ENCODE results near the gene ENO1.
"Not testable (repeated sequence)": the region's sequence is repeated elsewhere in the genome, so short reads cannot be mapped to it uniquely, and the experiment has no call there.

ENO1 gene

DNA sequence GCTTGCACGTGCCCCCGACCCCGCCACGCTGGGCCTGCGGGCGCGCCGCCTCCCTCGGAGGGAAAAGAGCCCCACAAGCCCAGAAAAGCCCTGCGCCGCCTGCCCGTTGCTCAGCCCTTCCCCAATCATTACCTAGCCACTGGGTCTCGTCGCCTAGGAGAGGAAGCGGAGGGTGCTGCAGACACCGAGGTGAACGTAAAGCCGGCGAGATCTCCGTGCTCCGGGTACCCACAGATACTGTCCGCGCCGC, at the start of gene ENO1:
Gene ENO1, minus strand, starts transcription at position 239 of the 250 bp plus-strand sequence. CDS start 3,778 bp downstream, outside the sequence.
- DNase-seq = no peak

DNA sequence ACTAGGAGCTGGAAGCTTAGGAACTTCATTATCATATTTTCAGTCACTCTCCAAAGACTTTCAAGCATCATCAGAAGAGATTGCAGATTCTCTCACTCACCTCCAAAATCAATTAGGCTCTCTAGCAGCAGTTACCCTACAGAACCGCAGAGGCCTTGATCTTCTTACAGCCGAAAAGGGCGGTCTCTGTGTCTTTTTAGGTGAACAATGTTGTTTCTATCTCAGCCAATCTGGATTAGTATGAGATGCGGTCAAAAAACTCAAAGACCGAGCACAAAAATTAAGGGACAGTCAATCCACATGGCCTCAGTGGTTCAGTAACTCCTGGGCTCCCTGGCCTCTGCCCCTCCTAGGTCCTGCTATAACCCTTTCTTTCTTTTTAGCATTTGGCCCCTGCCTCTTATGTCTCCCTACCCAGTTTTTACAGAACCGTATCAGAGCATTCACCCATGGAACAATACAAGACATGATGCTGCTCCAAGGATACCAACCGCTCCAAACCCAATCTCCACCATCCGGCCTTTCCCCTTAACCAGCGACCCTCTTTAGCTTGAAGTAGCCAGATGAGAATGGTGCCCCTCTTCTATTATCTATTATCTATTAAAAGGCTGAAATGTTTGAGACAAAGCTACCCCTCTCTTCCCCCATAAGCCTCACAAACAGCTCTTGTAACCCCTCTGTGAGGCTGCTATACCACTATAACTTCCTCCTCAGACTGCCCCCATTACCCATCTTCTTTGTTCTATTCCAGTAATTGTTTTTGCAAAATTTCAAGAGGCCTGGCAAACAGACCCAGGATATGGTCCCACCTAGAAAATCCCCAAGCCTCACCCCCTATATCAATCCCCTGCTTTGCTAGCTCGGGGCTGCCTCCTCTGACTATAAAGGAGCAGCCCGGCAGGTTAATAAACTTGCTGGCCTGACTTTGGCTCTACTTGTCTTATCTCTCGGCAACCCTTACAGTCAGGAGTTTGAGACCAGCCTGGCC, 48.5 kb upstream of the ENO1 start:
- no peak for DNase-seq

DNA sequence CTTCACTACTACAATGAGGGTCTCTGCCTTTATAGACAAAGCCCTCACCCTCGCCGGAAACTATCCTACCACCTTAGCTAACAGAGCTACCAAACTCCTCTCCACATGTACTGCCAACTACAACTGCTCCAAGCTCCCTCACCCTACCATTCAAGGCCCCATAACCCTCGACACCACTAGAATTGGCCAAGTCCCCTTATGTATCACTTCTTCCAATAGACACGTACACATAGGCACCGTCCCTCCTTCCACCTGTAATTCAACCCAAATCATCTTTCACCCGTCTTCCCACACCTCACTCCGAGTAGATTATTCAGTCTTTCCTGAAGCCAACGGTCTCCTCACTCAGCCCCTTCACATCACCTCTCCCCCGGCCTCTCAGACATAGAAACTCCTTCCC, 47.5 kb upstream of the ENO1 start:
- DNase-seq = no peak

DNA sequence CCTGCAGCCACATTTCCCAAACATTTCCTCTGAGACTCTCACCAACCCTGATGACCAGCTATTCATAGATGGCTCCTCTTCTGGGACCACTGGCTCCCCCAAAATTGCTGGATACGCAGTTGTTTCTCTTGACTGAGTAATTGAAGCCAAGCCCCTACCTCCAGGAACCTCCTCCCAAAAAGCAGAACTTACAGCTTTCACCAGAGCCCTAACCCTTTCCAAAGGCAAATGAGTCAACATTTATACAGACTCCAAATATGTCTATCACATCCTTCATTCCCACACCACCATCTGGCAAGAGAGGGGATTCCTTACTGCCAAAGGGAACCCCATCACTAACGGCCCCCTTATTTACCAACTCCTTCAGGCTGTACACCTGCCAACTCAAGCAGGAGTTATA, 46.9 kb upstream of the ENO1 start:
- no peak for DNase-seq

DNA sequence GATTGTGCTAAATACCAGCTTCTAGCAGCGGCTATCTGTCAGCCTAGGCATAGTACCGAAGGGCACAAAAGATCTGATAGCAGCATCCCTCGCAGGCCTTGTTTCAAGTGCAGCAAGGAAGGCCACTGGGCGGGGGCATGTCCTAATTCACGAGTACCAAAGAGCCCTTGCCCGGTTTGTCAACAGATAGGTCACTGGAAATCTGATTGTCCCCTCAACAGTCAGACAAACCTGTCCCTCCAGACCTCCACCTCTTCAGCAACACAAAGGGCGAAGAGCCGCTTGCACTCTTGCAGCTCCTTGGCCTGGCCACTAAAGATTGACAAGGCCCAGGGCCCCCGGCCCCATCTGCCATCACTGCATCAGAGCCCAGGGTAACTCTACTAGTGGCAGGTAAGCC, 44.5 kb upstream of the ENO1 start:
- DNase-seq = no peak

DNA sequence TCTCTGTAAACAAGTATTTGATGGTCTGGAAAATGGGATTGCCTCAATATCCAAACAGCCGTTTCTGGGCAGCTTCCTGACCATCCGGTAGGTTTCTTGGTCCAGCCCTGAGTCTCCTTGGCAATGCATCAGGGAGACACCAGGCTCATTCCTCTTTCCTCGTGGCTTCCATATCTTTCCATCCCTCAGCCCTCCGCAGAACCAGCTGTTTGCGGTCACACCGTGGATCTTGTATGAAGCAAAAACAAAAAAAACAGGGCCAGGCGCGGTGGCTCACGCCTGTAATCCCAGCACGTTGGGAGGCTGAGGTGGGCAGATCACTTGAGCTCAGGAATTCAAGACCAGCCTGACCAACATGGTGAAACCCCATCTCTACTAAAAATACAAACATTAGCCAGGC, 39.0 kb upstream of the ENO1 start:
- not testable (repeated sequence) for DNase-seq

DNA sequence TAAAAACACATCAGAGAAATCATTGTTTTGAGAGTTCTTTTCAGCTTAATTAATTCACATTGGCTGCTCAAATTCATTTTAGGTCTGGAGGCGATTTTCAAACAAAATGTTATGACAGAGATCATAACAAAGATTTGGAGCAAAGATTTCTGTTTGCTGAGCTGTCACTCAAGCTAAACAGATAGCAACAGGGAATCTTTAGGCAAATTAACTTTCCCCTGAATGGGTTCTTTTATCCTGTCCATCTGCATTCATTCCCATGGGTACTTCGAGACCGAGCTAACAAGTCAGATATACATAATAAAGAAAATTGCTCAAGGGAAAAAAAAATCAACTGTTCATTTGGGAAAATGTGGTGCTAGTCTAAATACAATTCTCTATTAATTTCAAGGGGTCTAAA, 37.0 kb upstream of the ENO1 start:
- no peak for DNase-seq

DNA sequence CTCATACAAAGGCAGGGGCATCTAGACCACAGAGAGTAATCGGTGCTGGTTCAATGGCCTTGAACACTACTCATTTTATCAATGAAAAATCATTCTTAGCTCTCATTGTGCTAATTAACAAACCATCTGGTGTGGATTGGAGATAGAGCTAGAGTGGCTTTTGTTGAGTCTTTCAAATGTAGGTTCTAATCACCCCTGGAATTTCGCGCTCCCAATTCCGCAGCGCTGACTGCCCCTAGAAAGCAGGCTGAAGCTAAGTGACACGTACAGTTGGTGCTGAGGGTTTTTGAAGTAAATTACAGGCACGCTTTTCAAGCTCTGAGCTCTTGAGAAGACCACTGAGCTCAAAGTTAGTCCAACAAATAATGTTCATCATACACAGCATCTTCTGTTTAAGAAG, 36.0 kb upstream of the ENO1 start:
- no peak for DNase-seq

DNA sequence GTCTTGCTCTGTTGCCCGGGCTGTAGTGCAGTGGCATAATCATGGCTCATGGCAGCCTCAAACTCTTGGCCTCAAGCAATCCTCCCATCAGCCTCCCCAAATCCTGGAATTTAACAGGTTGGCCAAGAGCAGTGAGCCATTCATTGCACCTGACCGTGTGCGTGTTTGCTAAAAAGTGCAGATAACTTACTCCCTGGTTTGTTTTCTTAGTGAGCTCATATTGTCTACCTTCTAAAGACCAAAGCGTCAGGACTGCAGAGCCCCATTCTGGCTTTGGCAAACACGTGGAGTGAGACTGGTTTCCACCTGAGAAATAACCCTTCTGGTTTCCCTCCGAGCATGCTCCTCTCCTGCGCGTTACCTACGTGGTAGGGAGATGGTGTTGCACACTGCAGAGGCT, 35.0 kb upstream of the ENO1 start:
- no peak for DNase-seq

DNA sequence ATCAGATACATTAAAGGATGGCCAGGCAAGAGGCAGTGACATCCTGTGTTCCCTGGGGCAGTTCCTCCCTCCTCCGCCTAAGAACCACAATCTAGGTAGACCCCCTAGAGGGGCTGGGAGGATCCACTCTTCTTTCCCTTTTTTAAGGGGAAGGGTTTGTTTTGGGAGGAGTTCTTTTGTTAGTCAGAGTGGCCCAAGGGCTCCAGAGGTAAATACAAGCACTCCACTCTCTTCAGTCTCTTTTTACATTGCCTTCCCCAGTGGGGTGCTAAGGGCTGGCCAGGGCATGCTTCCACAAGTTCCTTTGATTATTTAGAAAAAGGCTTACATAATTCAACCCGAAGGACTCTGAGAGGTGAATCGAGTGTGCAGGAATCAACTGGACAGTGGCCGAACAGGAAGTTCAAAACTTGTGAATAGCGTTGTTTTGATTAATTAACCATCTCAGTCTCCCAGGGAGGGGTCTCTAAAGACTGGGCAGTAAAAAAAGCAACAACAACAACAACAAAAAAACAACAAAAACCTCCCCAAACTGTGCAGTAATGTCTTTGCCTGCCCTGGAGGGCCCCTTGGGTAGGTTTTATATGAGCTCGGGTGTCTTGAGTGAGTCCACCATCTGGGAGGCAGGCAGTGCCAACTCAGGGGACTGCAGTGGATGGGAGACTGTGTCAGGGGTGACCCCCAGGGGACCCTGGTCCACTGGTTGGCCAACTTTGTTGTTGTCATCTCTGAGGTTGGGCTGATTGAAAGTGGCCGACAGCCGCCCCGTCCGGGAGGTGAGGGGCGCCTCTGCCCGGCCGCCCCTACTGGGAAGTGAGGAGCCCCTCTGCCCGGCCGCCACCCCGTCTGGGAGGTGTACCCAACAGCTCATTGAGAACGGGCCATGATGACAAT, 33.2 kb upstream of the ENO1 start:
- no peak for DNase-seq

DNA sequence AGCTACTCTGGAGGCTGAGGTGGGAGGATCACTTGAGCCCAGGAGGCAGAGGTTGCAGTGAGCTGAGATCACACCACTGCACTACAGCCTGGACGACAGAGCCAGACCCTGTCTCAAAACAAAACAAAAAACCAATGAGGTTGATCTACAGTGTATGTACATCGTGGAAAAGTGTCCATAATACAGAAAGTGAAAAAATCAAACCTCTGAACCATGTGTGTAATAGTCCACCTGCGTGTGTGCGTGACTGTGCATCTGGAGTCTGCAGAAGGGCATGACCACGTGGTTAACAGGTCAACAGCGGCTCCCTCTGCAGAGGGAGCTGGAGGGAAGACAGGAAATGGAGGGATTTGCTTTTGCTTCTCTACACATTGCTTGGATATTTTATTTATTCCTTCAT, 32.4 kb upstream of the ENO1 start:
- no peak for DNase-seq

DNA sequence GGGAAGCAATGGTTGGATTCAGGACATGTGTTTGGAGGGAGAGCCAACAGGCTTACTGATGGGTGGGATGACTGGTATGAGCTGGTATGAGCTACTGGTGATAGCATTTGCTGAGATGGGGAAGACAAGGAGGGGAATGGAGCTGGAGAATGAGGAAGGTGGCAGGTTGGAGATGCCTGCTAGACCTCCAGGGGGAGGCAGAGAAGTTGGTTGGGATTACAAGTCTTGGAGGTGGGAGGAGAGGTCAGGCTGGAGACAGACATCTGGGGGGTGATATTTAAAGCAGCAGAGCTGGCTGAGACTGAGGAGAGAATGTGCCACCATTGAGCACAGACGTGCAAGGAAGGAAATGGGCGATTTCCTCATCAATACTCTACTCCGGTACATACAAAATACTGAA, 31.8 kb upstream of the ENO1 start:
- no peak for DNase-seq

DNA sequence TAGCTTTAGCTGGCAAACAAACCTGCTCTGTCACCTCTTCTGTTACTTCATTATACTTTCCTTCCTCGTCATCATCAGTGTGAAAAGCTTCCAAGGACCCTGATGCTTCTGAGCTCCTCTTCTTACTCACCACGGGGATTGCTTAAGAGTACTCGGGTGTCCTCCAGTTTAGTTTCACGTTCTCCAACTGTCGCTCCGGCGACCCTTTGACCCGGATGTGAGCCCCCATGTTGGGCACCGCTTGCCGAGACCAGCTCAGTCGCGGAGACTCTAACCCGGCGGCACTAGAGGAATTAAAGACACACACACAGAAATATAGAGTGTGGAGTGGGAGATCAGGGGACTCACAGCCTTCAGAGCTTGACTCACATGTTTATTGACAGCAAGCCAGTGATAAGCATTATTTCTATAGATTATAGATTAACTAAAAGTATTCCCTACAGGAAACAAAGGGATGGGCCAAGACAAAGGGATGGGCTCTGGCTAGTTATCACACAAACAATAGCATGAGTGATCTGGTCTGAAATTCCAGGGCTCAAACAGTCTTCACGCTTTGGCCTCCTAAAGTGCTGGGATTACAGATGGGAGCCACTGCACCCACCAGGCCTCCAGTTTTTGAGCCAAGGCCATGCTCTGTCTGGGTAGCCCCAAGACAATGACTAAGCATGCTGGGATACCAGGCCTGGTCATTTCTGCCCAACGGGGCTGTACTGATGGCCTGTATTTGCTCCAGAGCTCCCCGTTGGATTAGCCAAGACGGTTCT, 30.1 kb upstream of the ENO1 start:
- DNase-seq = no peak

DNA sequence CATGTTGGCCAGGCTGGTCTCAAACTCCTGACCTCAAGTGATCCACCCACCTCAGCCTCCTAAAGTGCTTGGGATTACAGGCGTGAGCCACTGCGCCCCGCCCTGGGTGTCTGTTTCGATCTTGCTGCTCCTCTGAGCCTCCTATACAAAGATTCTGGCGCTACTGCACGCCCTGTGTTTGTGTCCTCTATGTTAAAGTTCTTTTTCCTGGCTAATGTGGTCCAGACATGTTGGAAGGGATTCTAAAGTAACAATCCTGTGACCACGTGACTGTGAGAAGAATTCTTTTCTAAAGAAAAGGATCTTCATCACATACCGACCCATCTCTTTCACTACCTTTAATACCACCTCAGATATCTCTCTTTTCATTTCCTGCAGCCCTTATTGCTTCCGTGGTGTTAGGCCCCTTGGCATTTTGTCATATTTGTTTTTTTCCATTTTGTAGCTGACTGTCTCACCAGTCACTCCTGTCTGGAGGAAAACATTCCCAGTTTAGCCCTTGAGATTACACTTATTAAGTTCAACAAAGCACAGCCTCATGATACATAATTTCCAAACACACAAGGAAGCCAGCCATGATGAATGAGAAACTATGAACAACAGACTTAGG, 27.2 kb upstream of the ENO1 start:
- no peak for DNase-seq

DNA sequence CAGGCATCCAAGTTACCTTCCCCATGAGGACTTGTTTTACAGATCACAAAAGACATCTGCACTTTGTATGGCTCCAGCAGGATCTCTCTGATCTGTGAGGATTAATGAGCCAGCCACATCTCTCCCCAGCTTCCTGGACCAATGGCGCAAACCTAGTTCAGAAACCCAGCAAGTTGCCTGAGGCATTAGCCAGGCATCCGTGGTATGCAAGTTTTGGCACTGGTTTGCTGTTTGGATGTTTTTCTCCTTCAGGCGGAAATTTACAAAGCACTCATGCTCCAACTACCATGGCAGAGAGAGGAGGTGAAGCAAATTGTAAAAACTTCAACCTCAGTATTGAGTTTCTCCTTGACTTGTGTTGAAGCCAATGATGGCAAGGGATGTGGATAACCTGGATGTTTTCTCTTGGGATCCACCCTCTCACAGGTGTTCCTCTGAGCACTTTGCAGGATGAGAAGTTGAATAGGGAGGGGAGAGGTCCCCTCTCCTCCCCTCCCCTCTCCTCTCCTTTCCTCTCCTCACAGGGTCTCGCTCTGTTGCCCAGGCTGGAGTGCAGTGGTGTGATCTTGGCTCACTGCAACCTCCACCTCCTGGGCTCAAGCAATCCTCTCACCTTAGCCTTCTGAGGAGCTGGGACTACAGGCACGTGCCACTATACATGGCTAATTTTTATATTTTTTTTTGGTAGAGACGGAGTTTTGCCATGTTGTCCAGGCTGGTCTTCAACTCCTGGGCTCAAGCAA, 25.6 kb upstream of the ENO1 start:
- DNase-seq = no peak

DNA sequence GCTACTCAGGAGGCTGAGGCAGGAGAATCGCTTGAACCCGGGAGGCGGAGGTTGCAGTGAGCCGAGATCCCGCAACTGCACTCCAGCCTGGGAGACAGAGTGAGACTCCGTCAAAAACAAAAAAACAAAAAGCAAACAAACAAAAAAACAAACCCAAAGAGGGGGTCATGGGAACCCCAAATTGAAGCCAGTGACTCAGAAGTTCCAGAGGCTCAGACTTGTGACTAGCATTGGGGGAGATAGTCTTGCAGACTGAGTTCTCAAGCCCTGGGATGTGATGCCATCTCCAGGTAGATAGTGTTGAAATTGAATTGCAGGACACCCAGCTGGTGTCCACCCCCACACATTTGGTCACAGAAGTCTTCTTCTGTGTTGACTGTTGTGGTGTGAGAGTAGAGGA, 24.9 kb upstream of the ENO1 start:
- DNase-seq = no peak

DNA sequence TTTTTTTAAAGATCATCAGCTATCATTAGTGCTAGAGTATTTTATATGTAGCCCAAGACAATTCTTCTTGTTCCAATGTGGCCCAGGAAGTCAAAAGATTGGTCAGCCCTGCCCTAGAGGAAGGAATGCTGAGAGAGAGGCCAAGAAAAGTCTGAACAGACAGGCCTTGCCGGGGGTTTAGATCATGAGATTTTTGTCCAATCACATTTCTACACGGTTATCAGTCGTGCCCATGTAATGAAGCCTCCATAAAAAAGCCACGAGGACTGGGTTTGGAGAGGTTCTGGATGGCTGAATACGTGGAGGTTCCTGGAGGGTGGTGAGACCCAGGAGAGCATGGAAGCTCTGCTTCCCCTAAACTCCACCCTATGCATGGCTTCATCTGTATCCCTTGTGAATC, 24.3 kb upstream of the ENO1 start:
- DNase-seq = no peak

DNA sequence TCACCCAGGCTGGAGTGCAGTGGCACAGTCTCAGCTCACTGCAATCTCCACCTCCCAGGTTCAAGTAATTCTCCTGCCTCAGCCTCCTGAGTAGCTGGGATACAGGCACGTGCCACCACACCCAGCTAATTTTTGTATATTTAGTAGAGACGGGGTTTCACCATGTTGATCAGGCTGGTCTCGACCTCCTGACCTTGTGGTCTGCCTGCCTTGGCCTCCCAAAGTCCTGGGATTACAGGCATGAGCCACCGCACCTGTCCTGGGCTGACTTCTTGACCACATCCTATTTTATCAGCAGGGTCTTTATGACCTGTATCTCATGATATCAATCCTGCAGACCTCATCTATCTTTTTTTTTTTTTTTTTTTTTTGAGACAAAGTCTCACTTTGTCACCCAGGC, 22.2 kb upstream of the ENO1 start:
- DNase-seq = not testable (repeated sequence)

DNA sequence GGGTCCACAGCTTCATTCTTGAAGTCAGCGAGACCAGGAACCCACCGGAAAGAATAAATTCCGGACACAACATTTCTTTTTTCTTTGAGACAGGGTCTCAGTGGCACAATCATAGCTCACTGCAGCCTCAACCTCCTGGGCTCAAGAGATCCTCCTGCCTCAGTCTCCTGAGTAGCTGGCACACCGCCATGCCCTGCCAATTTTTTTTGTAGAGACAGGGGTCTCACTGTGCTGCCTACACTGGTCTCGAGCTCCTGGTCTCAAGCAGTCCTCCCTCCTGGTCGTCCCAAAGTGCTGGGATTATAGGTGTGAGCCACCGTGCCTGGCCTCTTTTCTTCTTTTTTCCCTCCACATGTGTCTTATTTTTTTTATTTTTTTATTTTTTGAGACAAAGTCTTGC, 20.6 kb upstream of the ENO1 start:
- DNase-seq = no peak

DNA sequence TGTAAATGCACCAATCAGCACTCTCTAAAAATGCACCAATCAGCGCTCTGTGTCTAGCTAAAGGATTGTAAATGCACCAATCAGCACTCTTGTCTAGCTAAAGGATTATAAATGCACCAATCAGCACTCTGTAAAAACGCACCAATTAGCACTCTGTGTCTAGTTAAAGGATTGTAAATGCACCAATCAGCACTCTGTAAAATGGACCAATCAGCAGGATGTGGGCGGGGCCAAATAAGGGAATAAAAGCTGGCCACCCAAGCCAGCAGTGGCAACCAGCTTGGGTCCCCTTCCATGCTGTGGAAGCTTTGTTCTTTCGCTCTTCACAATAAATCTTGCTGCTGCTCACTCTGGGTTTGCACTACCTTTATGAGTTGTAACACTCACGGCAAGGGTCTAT, 19.9 kb upstream of the ENO1 start:
- not testable (repeated sequence) for DNase-seq

DNA sequence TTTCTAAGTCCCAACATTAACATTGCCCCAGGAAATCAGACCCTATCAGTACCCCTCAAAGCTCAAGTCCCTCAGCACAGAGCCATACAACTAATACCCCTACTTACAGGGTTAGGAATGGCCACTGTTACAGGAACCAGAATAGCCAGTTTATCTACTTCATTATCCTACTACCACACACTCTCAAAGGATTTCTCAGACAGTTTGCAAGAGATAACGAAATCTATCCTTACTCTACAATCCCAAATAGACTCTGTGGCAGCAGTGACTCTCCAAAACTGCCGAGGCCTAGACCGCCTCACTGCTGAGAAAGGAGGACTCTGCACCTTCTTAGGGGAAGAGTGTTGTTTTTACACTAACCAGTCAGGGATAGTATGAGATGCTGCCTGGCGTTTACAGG, 19.0 kb upstream of the ENO1 start:
- DNase-seq = not testable (repeated sequence)

DNA sequence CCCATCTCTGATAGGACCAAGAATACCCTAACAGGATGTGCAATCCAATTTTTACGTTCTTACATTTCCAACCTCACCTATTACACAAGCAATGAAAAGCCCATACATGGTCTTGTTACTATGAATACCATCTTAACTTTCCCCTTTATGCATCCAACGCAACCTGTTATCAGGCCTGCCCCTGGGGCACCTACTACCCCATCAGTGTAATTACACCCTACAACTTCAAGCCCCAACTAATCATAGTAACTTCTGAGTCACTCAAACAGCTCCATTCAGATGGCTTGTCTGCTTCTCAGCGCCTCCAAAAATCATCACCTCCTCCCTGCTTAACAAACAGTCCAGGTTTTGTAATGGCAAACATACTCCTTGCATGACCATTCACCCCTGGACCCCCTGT, 18.3 kb upstream of the ENO1 start:
- not testable (repeated sequence) for DNase-seq
